GM12865 (cell line): ENCODE measurements around the gene NT5C2.

ENCODE experiments used
- DNase-seq: peaks from one replicate; pipeline ENCODE4 v3.0.0; 2010; ENCODE audit warnings: low read depth
- H3K4me3 ChIP-seq: 2 replicates; pipeline ENCODE4 v1.5.1; 2011; ENCODE audit warnings: mild to moderate bottlenecking, low read depth, low read length, control low read depth
- CTCF ChIP-seq: IDR thresholded peaks from 2 replicates; pipeline ENCODE4 v1.5.1; 2011; ENCODE audit warnings: low read length, control low read depth, low read depth, inconsistent platforms; ENCODE audit not compliant: insufficient read depth; ENCODE audit errors: missing control alignments

NT5C2 gene

GRCh38 chr10:103127241-103127640 lies 65.8 kb downstream of the NT5C2 start:
- no peak overlapping the region for H3K4me3 ChIP-seq
- no peak for TF ChIP-seq CTCF
- no peak for DNase-seq

GRCh38 chr10:103125323-103126267 lies 67.5 kb downstream of the NT5C2 start:
- peak; percentile 89 for DNase-seq
- peak overlapping the region; percentile 0 for H3K4me3 ChIP-seq
- TF ChIP-seq CTCF, result no peak

GRCh38 chr10:103124420-103125096 lies 68.5 kb downstream of the NT5C2 start:
- H3K4me3 ChIP-seq, result no peak overlapping the region
- TF ChIP-seq CTCF, result no peak
- peak; percentile 19 for DNase-seq

- no peak for DNase-seq
- no peak for TF ChIP-seq CTCF
- H3K4me3 ChIP-seq, result no peak overlapping the region
Observed at GRCh38 chr10:103123282-103124024, 69.6 kb downstream of the NT5C2 start.

GRCh38 chr10:103120977-103121735 lies 71.9 kb downstream of the NT5C2 start:
- no peak overlapping the region for H3K4me3 ChIP-seq
- DNase-seq, result no peak
- TF ChIP-seq CTCF, result no peak

- no peak for DNase-seq
Observed at GRCh38 chr10:103120546-103120945, 72.5 kb downstream of the NT5C2 start.

More at GRCh38 chr10:103120546-103120945, 72.5 kb downstream of the NT5C2 start:
- no peak for TF ChIP-seq CTCF
- H3K4me3 ChIP-seq, result no peak overlapping the region
